Stimulated activated memory B cell treated with anti-CD40 and anti-IgM and Interleukin-4, amounts not matched to agents 10 μg/mL and 1 μg/mL and 100 μg/mL, for 72 hours (primary cell): ENCODE data around the gene EME2.

ENCODE experiments used
- ATAC-seq: fragments of 150-1000 bp; cut with Tn5 transposase; 2 replicates; pipeline ENCODE4 v1.10.0; 2021
- H3K27ac Mint-ChIP-seq: one replicate; pipeline ENCODE4 v1.8.0; 2022; ENCODE audit warnings: mild to moderate bottlenecking, mixed read lengths
- H3K27me3 Mint-ChIP-seq: one replicate; pipeline ENCODE4 v1.8.0; 2022; ENCODE audit warnings: mixed read lengths
- H3K36me3 Mint-ChIP-seq: one replicate; pipeline ENCODE4 v1.8.0; 2022; ENCODE audit warnings: mixed read lengths
- H3K4me1 Mint-ChIP-seq: one replicate; pipeline ENCODE4 v1.8.0; 2022; ENCODE audit warnings: mixed read lengths
- H3K4me3 Mint-ChIP-seq: one replicate; pipeline ENCODE4 v1.8.0; 2022; ENCODE audit warnings: mild to moderate bottlenecking, moderate library complexity, mixed read lengths
- H3K9me3 Mint-ChIP-seq: one replicate; pipeline ENCODE4 v1.8.0; 2022; ENCODE audit warnings: mixed read lengths

EME2 gene

DNA sequence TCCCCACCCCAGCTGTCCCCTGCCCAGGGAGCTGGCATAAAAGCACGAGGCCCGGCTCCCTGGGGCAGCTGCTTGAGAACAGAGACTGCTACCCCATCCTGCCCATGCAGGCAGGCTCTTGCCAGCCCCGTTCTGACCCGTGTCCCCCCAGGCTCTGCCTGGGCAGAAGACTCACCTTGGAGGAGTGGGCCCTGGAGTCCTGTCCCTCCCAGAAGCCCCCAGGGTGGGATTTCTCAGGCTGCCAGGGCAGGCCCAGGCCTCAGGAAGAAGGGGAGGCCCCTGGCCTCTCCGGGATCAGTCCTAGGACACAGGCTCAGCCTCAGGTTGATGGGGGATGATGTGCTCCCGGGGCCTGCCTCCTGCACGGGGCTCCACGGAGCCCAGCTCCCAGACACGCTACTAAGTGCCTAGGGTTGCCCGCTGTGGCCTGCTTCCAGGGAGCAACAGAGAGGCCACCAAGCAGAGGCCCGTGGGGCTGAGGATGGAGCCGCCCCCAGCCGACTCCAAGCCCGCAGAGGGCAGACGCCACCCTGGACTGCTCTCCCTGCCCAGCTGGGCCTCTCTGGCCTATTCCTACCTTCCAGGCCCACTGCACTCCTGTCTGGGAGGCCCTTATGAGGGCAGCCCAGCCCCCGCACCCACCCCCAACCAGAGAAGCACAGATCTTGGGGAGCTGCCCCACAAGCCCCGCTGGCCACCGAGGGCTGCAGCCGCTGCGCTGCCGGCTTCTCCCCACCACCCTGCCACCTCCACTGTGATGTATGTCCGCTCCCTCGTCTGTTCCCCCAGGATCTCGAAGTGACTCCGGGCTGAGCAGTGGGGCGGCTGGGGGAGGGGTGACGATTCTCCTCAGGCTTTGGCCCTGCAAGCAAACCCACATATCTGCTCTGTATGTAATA lies 3.0 kb upstream of the EME2 start:
- Mint-ChIP-seq H3K4me3 (peak overlapping the region; percentile 99), H3K4me1 (peaks cover 31% of the 10 kb centered on the region), H3K27ac (peak overlapping the region; percentile 95), H3K27me3 (no peaks in the 10 kb centered on the region), H3K36me3 (peaks cover 42% of the 10 kb centered on the region), H3K9me3 (no peaks in the 10 kb centered on the region)
- ATAC-seq: no peak

- Mint-ChIP-seq H3K27ac (peak overlapping the region; percentile 95), H3K4me1 (peaks cover 31% of the 10 kb centered on the region), H3K36me3 (peaks cover 37% of the 10 kb centered on the region), H3K4me3 (peak overlapping the region; percentile 99), H3K27me3 (no peaks in the 10 kb centered on the region), H3K9me3 (no peaks in the 10 kb centered on the region)
- peak; percentile 54 for ATAC-seq
Observed at GRCh38 chr16:1770328-1771187, 2.1 kb upstream of the EME2 start.

DNA sequence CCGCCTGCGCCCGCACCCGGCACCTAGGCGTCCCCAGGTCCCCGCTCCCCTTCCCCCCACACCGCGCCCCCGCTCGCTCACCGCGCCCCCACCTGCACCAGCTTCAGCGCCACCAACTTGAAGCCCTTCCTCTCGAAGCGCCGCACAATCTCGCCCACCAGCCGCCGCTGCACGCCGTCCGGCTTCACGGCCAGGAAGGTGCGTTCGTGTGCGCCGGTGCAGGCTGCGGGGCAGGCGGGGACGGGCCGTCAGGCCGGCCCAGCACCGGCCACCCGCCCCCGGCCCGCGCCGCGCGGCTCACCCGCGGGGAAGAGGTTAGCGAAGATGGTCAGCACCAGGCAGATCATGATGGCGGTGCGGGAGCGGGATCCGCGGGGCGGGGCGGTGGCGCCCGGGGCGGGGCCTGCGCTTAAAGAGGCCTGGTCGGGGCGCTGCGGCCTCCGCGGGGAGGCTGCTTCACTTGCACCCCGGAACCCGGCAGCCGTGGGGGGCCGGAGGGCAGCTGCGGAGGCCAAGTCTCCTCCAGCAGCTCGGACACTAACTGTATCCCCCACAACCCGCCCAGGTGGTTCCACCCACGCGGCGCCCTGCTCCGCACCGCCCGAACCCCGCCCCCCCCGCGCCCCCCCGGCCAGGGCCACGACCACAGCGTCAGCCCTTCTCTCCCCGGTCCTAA lies 1.3 kb upstream of the EME2 start, which contains the start of gene NME3:
TSS of gene NME3 (minus strand) at position 356 of the 676 bp plus-strand sequence. CDS start at position 347, 9 bp downstream.
- Mint-ChIP-seq H3K4me1 (peaks cover 31% of the 10 kb centered on the region), H3K27me3 (no peaks in the 10 kb centered on the region), H3K4me3 (peak within 1 kb of the TSS; percentile 99), H3K9me3 (no peaks in the 10 kb centered on the region), H3K27ac (peak within 1 kb of the TSS; percentile 95), H3K36me3 (peaks cover 32% of the 10 kb centered on the region)
- ATAC-seq: peak; percentile 69

- Mint-ChIP-seq H3K4me1 (peaks cover 35% of the 10 kb centered on the region), H3K27me3 (no peaks in the 10 kb centered on the region), H3K27ac (peak overlapping the region; percentile 95), H3K9me3 (no peaks in the 10 kb centered on the region), H3K36me3 (peaks cover 34% of the 10 kb centered on the region), H3K4me3 (peak overlapping the region; percentile 99)
- ATAC-seq: no peak
Observed at GRCh38 chr16:1771864-1772361, 697 bp upstream of the EME2 start.

- Mint-ChIP-seq H3K27ac (peak within 1 kb of the TSS; percentile 95), H3K36me3 (peaks cover 26% of the 10 kb centered on the region), H3K9me3 (no peaks in the 10 kb centered on the region), H3K27me3 (no peaks in the 10 kb centered on the region), H3K4me3 (peak within 1 kb of the TSS; percentile 99), H3K4me1 (peaks cover 31% of the 10 kb centered on the region)
- ATAC-seq: peak; percentile 73
Observed at GRCh38 chr16:1772908-1773702, 495 bp downstream of the EME2 start, which contains the start of gene MRPS34. MRPS34 (minus strand) TSS chr16:1773134; CDS start chr16:1773119, 15 bp downstream.

- peak overlapping the region; percentile 99 for H3K4me3 Mint-ChIP-seq
- peak overlapping the region; percentile 95 for H3K27ac Mint-ChIP-seq
- H3K27me3 Mint-ChIP-seq: no peaks in the 10 kb centered on the region
- peaks cover 19% of the 10 kb centered on the region for H3K36me3 Mint-ChIP-seq
- H3K9me3 Mint-ChIP-seq: no peaks in the 10 kb centered on the region
- no peak for ATAC-seq
- peaks cover 30% of the 10 kb centered on the region for H3K4me1 Mint-ChIP-seq
Observed at GRCh38 chr16:1773703-1774447, 1.3 kb downstream of the EME2 start.

DNA sequence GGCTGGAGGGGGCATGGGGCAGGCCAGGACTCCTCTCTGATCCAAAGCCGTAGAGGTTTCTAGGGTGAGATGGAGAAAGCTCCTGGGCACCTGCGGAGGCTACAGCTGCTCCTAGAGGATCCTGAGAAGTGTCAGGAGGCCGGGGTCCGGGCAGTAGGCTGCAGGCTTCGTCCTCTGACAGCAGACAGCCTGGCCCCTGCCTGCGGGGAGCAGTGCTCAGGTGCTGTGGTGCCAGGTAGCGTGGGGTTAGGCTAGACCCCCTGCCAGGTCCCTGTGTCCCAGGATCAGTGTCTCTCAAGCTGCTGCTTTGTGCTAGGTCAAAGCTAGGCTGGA lies 1.8 kb downstream of the EME2 start:
- no peak for ATAC-seq
- H3K27ac Mint-ChIP-seq: no peak overlapping the region
- no peaks in the 10 kb centered on the region for H3K27me3 Mint-ChIP-seq
- no peaks in the 10 kb centered on the region for H3K9me3 Mint-ChIP-seq
- H3K4me1 Mint-ChIP-seq: peaks cover 35% of the 10 kb centered on the region
- peaks cover 17% of the 10 kb centered on the region for H3K36me3 Mint-ChIP-seq
- no peak overlapping the region for H3K4me3 Mint-ChIP-seq

DNA sequence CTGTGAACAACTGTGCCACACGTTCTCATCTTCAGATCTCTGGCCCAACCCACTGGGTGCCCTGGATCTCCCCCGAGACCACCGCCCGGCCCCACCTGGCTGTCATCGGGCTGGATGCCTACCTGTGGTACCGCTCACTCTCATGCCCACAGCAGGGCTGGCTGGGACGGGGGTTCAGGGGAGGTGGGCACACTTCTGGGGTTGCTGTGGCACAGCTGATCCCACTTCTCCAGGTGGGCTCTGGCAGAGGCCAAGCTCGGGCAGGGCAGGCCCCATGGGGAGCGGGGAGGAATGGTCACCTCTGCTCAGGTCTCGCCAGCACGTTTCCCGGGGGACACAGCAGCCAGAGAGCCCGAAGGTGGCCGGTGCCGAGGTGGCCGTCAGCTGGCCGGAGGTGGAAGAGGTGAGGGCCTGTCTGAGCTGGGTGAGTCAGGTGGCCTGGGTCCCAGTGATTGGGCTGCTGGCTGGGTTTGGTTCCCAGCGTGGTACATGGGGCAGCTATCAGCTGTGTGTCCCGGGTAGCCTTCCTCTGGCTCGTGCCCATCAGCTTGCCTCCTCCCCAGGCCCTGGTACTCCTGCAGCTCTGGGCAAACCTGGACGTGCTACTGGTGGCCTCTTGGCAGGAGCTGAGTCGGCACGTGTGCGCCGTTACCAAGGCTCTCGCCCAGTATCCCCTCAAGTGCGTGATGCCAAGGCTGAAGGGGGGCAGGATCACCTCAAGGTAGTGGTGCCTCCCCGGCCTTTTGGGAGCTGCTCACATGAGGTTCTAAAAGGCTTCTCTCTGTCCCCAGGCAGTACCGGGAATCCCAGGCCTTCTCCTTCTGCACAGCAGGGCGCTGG lies 2.6 kb downstream of the EME2 start:
- H3K4me1 Mint-ChIP-seq: peaks cover 30% of the 10 kb centered on the region
- H3K27ac Mint-ChIP-seq: no peak overlapping the region
- H3K4me3 Mint-ChIP-seq: no peak overlapping the region
- no peak for ATAC-seq
- H3K9me3 Mint-ChIP-seq: no peaks in the 10 kb centered on the region
- no peaks in the 10 kb centered on the region for H3K27me3 Mint-ChIP-seq
- peaks cover 14% of the 10 kb centered on the region for H3K36me3 Mint-ChIP-seq

GRCh38 chr16:1775846-1776671 lies 3.4 kb downstream of the EME2 start:
- no peaks in the 10 kb centered on the region for H3K9me3 Mint-ChIP-seq
- peaks cover 27% of the 10 kb centered on the region for H3K4me1 Mint-ChIP-seq
- peaks cover 13% of the 10 kb centered on the region for H3K36me3 Mint-ChIP-seq
- no peak overlapping the region for H3K4me3 Mint-ChIP-seq
- no peak overlapping the region for H3K27ac Mint-ChIP-seq
- no peaks in the 10 kb centered on the region for H3K27me3 Mint-ChIP-seq
- ATAC-seq: no peak

DNA sequence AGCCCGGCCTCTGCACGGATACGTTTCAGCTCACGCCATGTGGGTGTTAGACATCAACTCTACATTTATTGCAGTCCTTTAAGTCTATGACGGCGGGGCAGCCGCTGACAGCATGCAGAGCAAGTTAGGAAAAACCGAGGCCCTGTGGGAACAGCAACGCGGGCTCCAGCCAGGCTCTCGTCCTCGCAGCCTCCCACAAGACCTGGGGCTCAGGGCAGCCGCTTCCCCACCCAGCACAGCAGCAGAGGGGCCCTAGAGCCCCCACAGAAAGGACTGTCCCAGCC lies 4.0 kb downstream of the EME2 start:
- ATAC-seq: no peak
- Mint-ChIP-seq H3K4me3 (no peak overlapping the region), H3K27ac (no peak overlapping the region), H3K36me3 (peaks cover 13% of the 10 kb centered on the region), H3K4me1 (peaks cover 33% of the 10 kb centered on the region), H3K27me3 (no peaks in the 10 kb centered on the region), H3K9me3 (no peaks in the 10 kb centered on the region)

DNA sequence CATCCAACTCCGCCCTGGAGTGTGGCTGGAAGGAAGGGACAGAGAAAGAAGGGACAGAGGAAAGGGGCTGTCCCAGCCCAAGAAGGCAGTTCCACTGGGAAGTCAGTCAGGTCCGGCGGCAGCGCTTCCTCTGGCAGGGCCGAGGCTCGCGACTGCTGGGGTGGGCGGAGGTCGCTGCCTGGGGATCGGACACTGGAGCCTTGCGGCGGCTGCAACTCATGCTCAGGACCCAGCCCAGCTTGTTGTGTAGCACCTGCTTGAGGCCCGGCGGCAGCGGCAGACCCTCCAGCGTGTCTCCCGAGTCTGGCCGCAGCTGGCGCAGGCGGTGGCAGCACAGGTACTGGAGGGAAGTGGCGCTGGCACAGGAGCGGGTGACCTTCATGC lies 4.4 kb downstream of the EME2 start:
- Mint-ChIP-seq H3K36me3 (peaks cover 11% of the 10 kb centered on the region), H3K4me1 (peaks cover 33% of the 10 kb centered on the region), H3K27ac (no peak overlapping the region), H3K27me3 (no peaks in the 10 kb centered on the region), H3K4me3 (no peak overlapping the region), H3K9me3 (no peaks in the 10 kb centered on the region)
- no peak for ATAC-seq

GRCh38 chr16:1777375-1778199 lies 5.0 kb downstream of the EME2 start:
- no peak overlapping the region for H3K4me3 Mint-ChIP-seq
- H3K4me1 Mint-ChIP-seq: peaks cover 28% of the 10 kb centered on the region
- no peak overlapping the region for H3K27ac Mint-ChIP-seq
- H3K9me3 Mint-ChIP-seq: no peaks in the 10 kb centered on the region
- peaks cover 6% of the 10 kb centered on the region for H3K36me3 Mint-ChIP-seq
- no peaks in the 10 kb centered on the region for H3K27me3 Mint-ChIP-seq
- no peak for ATAC-seq
